HG02642 (cell line): ENCODE measurements around the gene F2R.
"Not testable (repeated sequence)": the region's sequence is repeated elsewhere in the genome, so short reads cannot be mapped to it uniquely, and the experiment has no call there.

ENCODE experiments used
- ATAC-seq: cut with Tn5 transposase; IDR thresholded peaks from one replicate; pipeline ENCODE4 v1.9.1; 2021; ENCODE audit warnings: mild to moderate bottlenecking; ENCODE audit not compliant: unreplicated experiment, poor library complexity

F2R gene

GRCh38 chr5:76747706-76748105, 31.8 kb downstream of the F2R start:
- no peak for ATAC-seq

- ATAC-seq, result no peak
Observed at GRCh38 chr5:76751291-76751690, 35.4 kb downstream of the F2R start.

- no peak for ATAC-seq
Observed at GRCh38 chr5:76754668-76755078, 38.7 kb downstream of the F2R start.

- ATAC-seq, result no peak
Observed at GRCh38 chr5:76755779-76756637, 40.1 kb downstream of the F2R start.

GRCh38 chr5:76757049-76757448, 41.1 kb downstream of the F2R start:
- ATAC-seq, result no peak

- ATAC-seq, result not testable (repeated sequence)
Observed at GRCh38 chr5:76761118-76761517, 45.2 kb downstream of the F2R start.

GRCh38 chr5:76762484-76762883, 46.6 kb downstream of the F2R start:
- ATAC-seq, result no peak

- no peak for ATAC-seq
Observed at GRCh38 chr5:76763136-76763535, 47.2 kb downstream of the F2R start.

GRCh38 chr5:76764374-76764773, 48.4 kb downstream of the F2R start:
- ATAC-seq, result no peak

GRCh38 chr5:76765249-76765648, 49.3 kb downstream of the F2R start:
- ATAC-seq, result no peak

- no peak for ATAC-seq
Observed at GRCh38 chr5:76766746-76767145, 50.8 kb downstream of the F2R start.

- not testable (repeated sequence) for ATAC-seq
Observed at GRCh38 chr5:76771041-76771440, 55.1 kb downstream of the F2R start.

GRCh38 chr5:76771705-76772405, 55.9 kb downstream of the F2R start:
- no peak for ATAC-seq

- ATAC-seq, result no peak
Observed at GRCh38 chr5:76775921-76776320, 60.0 kb downstream of the F2R start.

- ATAC-seq, result no peak
Observed at GRCh38 chr5:76776391-76776790, 60.5 kb downstream of the F2R start.

GRCh38 chr5:76780616-76781015, 64.7 kb downstream of the F2R start:
- ATAC-seq, result not testable (repeated sequence)

GRCh38 chr5:76781775-76782174, 65.8 kb downstream of the F2R start:
- ATAC-seq, result no peak

GRCh38 chr5:76782444-76782843, 66.5 kb downstream of the F2R start:
- no peak for ATAC-seq
